ENCODE measurements around the gene SRRM2.

DNA sequence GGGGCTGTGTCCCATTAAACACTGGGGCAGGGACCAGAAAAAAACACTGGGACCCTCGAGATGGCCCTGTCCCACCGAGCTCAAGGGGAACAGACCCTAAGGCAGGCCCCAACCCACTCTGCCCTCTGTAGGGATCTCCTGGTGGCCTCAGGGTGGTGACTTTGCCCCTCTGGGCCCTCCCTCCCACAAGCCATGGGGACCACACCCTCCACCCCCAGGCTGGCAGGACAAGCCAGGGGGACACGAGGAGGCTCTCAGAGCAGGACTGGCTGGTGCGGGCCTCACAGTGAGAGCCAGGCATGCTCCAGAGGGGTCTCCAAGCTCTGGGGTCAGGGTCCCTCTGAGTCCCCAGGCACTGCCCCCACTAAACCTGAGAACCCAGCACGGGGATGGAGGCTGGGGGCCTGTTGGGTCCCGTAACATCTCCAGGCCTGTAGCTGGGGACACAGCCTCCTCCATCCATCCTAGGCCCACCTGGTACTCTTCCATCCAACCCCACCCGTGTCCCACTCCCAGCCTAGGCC, 14.5 kb upstream of the SRRM2 start:
- TF ChIP-seq, protein P1, sequence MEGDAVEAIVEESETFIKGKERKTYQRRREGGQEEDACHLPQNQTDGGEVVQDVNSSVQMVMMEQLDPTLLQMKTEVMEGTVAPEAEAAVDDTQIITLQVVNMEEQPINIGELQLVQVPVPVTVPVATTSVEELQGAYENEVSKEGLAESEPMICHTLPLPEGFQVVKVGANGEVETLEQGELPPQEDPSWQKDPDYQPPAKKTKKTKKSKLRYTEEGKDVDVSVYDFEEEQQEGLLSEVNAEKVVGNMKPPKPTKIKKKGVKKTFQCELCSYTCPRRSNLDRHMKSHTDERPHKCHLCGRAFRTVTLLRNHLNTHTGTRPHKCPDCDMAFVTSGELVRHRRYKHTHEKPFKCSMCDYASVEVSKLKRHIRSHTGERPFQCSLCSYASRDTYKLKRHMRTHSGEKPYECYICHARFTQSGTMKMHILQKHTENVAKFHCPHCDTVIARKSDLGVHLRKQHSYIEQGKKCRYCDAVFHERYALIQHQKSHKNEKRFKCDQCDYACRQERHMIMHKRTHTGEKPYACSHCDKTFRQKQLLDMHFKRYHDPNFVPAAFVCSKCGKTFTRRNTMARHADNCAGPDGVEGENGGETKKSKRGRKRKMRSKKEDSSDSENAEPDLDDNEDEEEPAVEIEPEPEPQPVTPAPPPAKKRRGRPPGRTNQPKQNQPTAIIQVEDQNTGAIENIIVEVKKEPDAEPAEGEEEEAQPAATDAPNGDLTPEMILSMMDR (IDR thresholded peaks at IDR 0.05; ENCODE audit: insufficient read depth, low read length), result no peak
- TF ChIP-seq, protein P2, sequence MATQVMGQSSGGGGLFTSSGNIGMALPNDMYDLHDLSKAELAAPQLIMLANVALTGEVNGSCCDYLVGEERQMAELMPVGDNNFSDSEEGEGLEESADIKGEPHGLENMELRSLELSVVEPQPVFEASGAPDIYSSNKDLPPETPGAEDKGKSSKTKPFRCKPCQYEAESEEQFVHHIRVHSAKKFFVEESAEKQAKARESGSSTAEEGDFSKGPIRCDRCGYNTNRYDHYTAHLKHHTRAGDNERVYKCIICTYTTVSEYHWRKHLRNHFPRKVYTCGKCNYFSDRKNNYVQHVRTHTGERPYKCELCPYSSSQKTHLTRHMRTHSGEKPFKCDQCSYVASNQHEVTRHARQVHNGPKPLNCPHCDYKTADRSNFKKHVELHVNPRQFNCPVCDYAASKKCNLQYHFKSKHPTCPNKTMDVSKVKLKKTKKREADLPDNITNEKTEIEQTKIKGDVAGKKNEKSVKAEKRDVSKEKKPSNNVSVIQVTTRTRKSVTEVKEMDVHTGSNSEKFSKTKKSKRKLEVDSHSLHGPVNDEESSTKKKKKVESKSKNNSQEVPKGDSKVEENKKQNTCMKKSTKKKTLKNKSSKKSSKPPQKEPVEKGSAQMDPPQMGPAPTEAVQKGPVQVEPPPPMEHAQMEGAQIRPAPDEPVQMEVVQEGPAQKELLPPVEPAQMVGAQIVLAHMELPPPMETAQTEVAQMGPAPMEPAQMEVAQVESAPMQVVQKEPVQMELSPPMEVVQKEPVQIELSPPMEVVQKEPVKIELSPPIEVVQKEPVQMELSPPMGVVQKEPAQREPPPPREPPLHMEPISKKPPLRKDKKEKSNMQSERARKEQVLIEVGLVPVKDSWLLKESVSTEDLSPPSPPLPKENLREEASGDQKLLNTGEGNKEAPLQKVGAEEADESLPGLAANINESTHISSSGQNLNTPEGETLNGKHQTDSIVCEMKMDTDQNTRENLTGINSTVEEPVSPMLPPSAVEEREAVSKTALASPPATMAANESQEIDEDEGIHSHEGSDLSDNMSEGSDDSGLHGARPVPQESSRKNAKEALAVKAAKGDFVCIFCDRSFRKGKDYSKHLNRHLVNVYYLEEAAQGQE (IDR thresholded peaks at IDR 0.05; ENCODE audit: insufficient replicate concordance, low read depth), result no peak
- TF ChIP-seq SPI1 (IDR thresholded peaks at IDR 0.05; ENCODE audit: borderline replicate concordance, low read depth) (no peak), POLR2AphosphoS5 (IDR thresholded peaks at IDR 0.05; ENCODE audit: low read depth) (no peak), GABPA (IDR thresholded peaks at IDR 0.05; ENCODE audit: low read depth) (no peak)
